ENCODE measurements around the gene PNPLA8.

DNA sequence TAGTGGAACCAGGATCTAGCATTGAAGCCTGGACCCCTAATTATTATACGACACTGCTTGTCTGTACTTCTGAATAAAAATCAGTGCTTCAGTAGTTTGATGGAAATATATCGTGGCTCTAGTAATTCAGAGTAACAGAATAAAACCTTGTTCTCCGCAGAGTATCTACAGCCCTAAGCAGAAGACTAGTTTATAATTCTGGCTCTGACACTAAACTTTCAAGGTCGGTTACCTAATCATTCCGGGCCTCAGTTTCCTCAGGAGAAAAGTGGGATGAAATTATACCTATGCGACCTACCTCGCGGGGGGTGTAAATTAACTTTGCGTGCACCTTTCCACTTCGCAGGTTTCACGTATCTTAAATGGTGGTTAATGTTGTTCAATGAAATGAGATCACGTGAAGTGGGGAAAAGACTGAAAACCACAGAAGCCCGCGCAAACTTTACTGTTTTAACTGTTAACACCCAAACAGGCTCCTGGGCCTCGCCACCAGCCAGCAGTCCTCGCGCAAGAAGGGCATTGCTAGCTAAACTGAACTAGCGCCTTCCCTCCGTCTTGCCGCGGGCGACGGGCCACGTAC lies 43.0 kb upstream of the PNPLA8 start:
- TF ChIP-seq, protein P1, sequence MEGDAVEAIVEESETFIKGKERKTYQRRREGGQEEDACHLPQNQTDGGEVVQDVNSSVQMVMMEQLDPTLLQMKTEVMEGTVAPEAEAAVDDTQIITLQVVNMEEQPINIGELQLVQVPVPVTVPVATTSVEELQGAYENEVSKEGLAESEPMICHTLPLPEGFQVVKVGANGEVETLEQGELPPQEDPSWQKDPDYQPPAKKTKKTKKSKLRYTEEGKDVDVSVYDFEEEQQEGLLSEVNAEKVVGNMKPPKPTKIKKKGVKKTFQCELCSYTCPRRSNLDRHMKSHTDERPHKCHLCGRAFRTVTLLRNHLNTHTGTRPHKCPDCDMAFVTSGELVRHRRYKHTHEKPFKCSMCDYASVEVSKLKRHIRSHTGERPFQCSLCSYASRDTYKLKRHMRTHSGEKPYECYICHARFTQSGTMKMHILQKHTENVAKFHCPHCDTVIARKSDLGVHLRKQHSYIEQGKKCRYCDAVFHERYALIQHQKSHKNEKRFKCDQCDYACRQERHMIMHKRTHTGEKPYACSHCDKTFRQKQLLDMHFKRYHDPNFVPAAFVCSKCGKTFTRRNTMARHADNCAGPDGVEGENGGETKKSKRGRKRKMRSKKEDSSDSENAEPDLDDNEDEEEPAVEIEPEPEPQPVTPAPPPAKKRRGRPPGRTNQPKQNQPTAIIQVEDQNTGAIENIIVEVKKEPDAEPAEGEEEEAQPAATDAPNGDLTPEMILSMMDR (conservative IDR thresholded peaks at IDR 0.05; ENCODE audit: low read length): no peak
- TF ChIP-seq EZH2phosphoT487 (IDR thresholded peaks at IDR 0.05; ENCODE audit: borderline replicate concordance): no peak

Measured in Loucy (cell line).